Kidney (tissue), 14 donors: ENCODE results near the gene TNS2. TPM values are rescaled to one million over a fixed set of nuclear protein-coding genes. Genes with fewer than 3 reads are reported as not detected.

ENCODE experiments used
- DNase-seq, 5 donors: peaks; one replicate each; pipeline ENCODE4 v3.0.0-alpha.2; 2013 to 2020
- FAIRE-seq: peaks from 2 replicates; lab custom pipeline; 2012; peaks lifted over from hg19 to GRCh38; lab: Jason Lieb, UNC
- H3K27ac ChIP-seq, 2 donors: one replicate each; pipeline ENCODE4 v1.7.0; 2013; ENCODE audit warnings: low read depth in 2 of 2, low read length in 2 of 2, inconsistent platforms in 1 of 2
- H3K27me3 ChIP-seq: one replicate; pipeline ENCODE4 v1.7.1; 2013; ENCODE audit warnings: low read length, inconsistent platforms; ENCODE audit not compliant: control insufficient read depth, insufficient read depth
- H3K36me3 ChIP-seq, 3 donors: one replicate each; pipeline versions ENCODE4 v1.7.0 to v1.7.1; 2013; ENCODE audit warnings: low read length in 3 of 3, control low read depth in 1 of 3, inconsistent platforms in 1 of 3; ENCODE audit not compliant: insufficient read depth in 3 of 3, control insufficient read depth in 2 of 3
- H3K4me1 ChIP-seq, 3 donors: one replicate each; pipeline versions ENCODE4 v1.7.0 to v1.7.1; 2013; ENCODE audit warnings: low read length in 3 of 3, inconsistent platforms in 1 of 3, low read depth in 1 of 3; ENCODE audit not compliant: control insufficient read depth in 2 of 3, insufficient read depth in 2 of 3
- H3K4me3 ChIP-seq, 3 donors: one replicate each; pipeline versions ENCODE4 v1.7.0 to v1.8.1; 2013; ENCODE audit warnings: low read length in 3 of 3, control low read depth in 1 of 3, inconsistent platforms in 1 of 3
- H3K9ac ChIP-seq, 3 donors: one replicate each; pipeline versions ENCODE4 v1.7.0 to v1.7.1; 2013; ENCODE audit warnings: low read length in 3 of 3, control low read depth in 1 of 3, inconsistent platforms in 1 of 3
- H3K9me3 ChIP-seq, 3 donors: one replicate each; pipeline versions ENCODE4 v1.7.0 to v1.7.1; 2013; ENCODE audit warnings: low read length in 3 of 3, control low read depth in 1 of 3, inconsistent platforms in 1 of 3; ENCODE audit not compliant: control insufficient read depth in 2 of 3, insufficient read depth in 1 of 3
- CTCF ChIP-seq: IDR thresholded peaks from 3 replicates; pipeline ENCODE4 v1.5.1; 2012; ENCODE audit warnings: mild to moderate bottlenecking, moderate library complexity, borderline replicate concordance; ENCODE audit not compliant: insufficient read depth; ENCODE audit errors: extremely low read depth
- intact Hi-C: fragments of 100-400 bp; cut with DNase I; formaldehyde crosslinking; loops from one replicate; pipeline ENCODE4 v1.11.1; 2022
- polyA plus RNA-seq: library from polyadenylated mRNA; stranded (reverse); fragments of 350-450 nt; fragmentation: Illumina TruSeq; extraction: RNeasy Lipid Tissue Mini Kit (QIAGEN cat#74804); gene quantifications from one replicate; pipeline ENCODE4 v1.2.3, GENCODE V29; 2014; ENCODE audit warnings: low read depth, low replicate concordance; ENCODE audit not compliant: insufficient read depth
- total RNA-seq: library from RNA; stranded (reverse); fragmentation: NEBNext Ultra II Directional; extraction: Animal tissue kit (Norgen Biotek cat#: 25700); gene quantifications from one replicate; pipeline ENCODE4 v1.2.1, GENCODE V29; 2021
- donor health status: control.
- donor health status: control.
- donor health status: control.
- donor health status: control.
- donor health status: control.
- donor health status: DM: yes; HTN: yes; CAD: no.
- donor health status: Normal renal cell carcinoma (clear cell type).

The TNS2 gene
- total and polyA plus RNA-seq, 2 donors from 2014 or later, result 90.1 to 179 TPM

- Histone ChIP-seq H3K27ac (peak within 1 kb of the TSS; percentile 66 to 81), H3K4me1 (peaks cover 4 to 26% (median 20%) of the 10 kb centered on the region in 3 donors), H3K27me3 (no peaks in the 10 kb centered on the region), H3K4me3 (peak within 1 kb of the TSS; percentile 44 to 71 (median 64)), H3K36me3 (no peaks in the 10 kb centered on the region), H3K9me3 (no peaks in the 10 kb centered on the region), H3K9ac (peak within 1 kb of the TSS in 2 of 3 donors; percentile 55 to 65)
- TF ChIP-seq CTCF, result no peak
- FAIRE-seq (no peak), DNase-seq (peak in 4 of 5 donors; percentile 53 to 92 (median 79))
- intact Hi-C loops, result no loop called here
These were observed 47.9 kb downstream of the TNS2 start, which contains the start of gene IGFBP6 for GRCh38 chr12:53097564-53098353. IGFBP6 (plus strand) TSS chr12:53097667; CDS start chr12:53097718, 51 bp downstream.

GRCh38 chr12:53098354-53098981 lies 48.6 kb downstream of the TNS2 start:
- intact Hi-C loops, result no loop called here
- FAIRE-seq, result no peak
- H3K27ac ChIP-seq, result peak overlapping the region; percentile 66 to 81

GRCh38 chr12:53099071-53099882 lies 49.4 kb downstream of the TNS2 start:
- H3K9me3 ChIP-seq, result no peaks in the 10 kb centered on the region
- H3K4me1 ChIP-seq, result peaks cover 4 to 39% (median 31%) of the 10 kb centered on the region in 3 donors
- DNase-seq, result peak; percentile 87 to 96 (median 93)
- H3K36me3 ChIP-seq, result no peaks in the 10 kb centered on the region
- peak; percentile 99 for FAIRE-seq
- peak; percentile 90 for TF ChIP-seq CTCF
- peak overlapping the region in 2 of 3 donors; percentile 2 to 7 for H3K4me3 ChIP-seq
- peak overlapping the region in 1 of 3 donors; percentile 24 for H3K9ac ChIP-seq
- intact Hi-C loops, result no loop called here
- no peaks in the 10 kb centered on the region for H3K27me3 ChIP-seq
- peak overlapping the region; percentile 66 to 72 for H3K27ac ChIP-seq

More at GRCh38 chr12:53098354-53098981, 48.6 kb downstream of the TNS2 start:
- peak overlapping the region in 2 of 3 donors; percentile 64 to 71 for H3K4me3 ChIP-seq
- H3K9me3 ChIP-seq, result no peaks in the 10 kb centered on the region
- H3K27me3 ChIP-seq, result no peaks in the 10 kb centered on the region
- DNase-seq, result peak in 2 of 5 donors; percentile 25 to 82
- peaks cover 4 to 33% (median 25%) of the 10 kb centered on the region in 3 donors for H3K4me1 ChIP-seq
- no peak for TF ChIP-seq CTCF
- no peaks in the 10 kb centered on the region for H3K36me3 ChIP-seq
- peak overlapping the region in 1 of 3 donors; percentile 65 for H3K9ac ChIP-seq
